B cell (primary cell): Measurements from ENCODE around the gene ZSCAN25.

ENCODE experiments used
- EZH2 ChIP-seq: IDR thresholded peaks from 2 replicates; pipeline ENCODE4 v1.6.1; 2012; ENCODE audit warnings: borderline replicate concordance, low read depth, mild to moderate bottlenecking, moderate library complexity, low read length; ENCODE audit not compliant: insufficient read depth, poor library complexity, severe bottlenecking
- TF ChIP-seq, protein P1 (sequence below): fragments of 200-600 bp; IDR thresholded peaks from one replicate; pipeline ENCODE4 v1.8.0; 2022; ENCODE audit warnings: antibody characterized with exemption, mild to moderate bottlenecking

DNA sequence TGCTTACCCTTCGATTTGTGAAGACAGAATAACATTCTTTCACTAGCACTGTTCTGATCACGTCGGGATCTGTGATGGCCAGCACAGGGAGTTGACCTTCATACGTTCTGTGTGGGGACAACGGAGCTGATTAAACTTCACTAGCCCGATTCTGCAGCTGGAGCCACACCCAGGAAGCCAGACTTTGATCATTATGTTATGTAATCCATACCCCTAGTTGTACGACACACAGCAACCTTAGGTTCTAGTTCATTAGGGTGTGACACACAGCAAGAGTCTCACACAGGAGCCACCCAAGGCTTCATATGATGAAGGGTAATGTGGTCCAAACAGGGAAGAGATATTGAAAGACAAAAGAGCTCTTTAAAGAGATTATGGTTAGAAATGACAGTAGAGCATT lies 55.8 kb downstream of the ZSCAN25 start:
- TF ChIP-seq, protein P1, sequence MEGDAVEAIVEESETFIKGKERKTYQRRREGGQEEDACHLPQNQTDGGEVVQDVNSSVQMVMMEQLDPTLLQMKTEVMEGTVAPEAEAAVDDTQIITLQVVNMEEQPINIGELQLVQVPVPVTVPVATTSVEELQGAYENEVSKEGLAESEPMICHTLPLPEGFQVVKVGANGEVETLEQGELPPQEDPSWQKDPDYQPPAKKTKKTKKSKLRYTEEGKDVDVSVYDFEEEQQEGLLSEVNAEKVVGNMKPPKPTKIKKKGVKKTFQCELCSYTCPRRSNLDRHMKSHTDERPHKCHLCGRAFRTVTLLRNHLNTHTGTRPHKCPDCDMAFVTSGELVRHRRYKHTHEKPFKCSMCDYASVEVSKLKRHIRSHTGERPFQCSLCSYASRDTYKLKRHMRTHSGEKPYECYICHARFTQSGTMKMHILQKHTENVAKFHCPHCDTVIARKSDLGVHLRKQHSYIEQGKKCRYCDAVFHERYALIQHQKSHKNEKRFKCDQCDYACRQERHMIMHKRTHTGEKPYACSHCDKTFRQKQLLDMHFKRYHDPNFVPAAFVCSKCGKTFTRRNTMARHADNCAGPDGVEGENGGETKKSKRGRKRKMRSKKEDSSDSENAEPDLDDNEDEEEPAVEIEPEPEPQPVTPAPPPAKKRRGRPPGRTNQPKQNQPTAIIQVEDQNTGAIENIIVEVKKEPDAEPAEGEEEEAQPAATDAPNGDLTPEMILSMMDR: no peak
- no peak for TF ChIP-seq EZH2
